Measurements from ENCODE around the gene CNTNAP5.

The CNTNAP5 gene

DNA sequence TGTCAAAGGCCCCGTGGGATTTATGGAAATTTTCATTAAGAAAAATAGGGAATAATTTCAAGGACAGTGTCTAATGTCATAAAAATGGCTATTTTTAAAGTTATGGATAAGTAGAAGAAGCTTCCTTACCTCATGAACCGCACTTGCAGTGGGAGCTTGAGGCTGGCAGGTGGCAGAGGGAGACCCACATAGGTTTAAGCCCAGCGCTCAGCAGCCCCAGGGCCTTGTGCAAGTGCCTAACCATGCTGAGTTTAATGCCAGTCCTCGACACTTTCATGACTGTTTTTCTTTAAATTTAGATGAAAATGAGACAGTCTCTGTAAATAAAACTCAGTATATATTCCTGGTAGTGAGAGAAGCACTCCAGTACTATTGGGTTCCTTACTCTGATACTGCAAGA lies 285.6 kb downstream of the CNTNAP5 start:
- CTCF ChIA-PET: no interaction called here
- H3K27ac ChIP-seq: no peak overlapping the region
- TF ChIP-seq, protein P1, sequence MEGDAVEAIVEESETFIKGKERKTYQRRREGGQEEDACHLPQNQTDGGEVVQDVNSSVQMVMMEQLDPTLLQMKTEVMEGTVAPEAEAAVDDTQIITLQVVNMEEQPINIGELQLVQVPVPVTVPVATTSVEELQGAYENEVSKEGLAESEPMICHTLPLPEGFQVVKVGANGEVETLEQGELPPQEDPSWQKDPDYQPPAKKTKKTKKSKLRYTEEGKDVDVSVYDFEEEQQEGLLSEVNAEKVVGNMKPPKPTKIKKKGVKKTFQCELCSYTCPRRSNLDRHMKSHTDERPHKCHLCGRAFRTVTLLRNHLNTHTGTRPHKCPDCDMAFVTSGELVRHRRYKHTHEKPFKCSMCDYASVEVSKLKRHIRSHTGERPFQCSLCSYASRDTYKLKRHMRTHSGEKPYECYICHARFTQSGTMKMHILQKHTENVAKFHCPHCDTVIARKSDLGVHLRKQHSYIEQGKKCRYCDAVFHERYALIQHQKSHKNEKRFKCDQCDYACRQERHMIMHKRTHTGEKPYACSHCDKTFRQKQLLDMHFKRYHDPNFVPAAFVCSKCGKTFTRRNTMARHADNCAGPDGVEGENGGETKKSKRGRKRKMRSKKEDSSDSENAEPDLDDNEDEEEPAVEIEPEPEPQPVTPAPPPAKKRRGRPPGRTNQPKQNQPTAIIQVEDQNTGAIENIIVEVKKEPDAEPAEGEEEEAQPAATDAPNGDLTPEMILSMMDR (conservative IDR thresholded peaks at IDR 0.05; ENCODE audit: low read depth): no peak
- DNase-seq (ENCODE audit: low spot score): no peak
- POLR2A ChIA-PET (ENCODE audit: low non-redundant PET): no interaction called here

DNA sequence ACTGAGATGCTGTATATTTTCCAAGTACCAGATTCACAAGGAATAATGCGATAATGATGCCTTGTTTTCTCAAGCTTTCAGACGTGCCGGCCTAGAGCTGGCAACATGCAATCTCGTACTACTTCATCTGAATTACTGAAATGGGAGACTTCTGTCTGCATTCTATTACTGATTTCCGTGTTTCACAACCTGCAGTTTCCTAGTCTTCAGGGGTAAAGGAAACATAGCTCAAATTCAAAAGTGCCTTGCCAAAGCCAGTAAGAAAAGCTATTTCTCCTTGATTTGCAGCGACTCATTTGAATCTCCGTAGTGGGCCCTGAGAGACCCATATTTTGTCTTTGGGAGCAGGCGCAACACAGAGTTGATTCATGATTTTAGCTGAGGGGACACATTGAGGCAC lies 289.0 kb downstream of the CNTNAP5 start:
- ChIA-PET CTCF (interaction anchor here (0.7 to 1.1 kb wide), 2 partner anchors 17 to 1130 kb away, joined by 3 read pairs; no protein-coding TSS in a partner anchor), POLR2A (ENCODE audit: low non-redundant PET) (no interaction called here)
- no peak for DNase-seq (ENCODE audit: low spot score)
- TF ChIP-seq, protein P1 (conservative IDR thresholded peaks at IDR 0.05; ENCODE audit: low read depth): no peak
- H3K27ac ChIP-seq: no peak overlapping the region

DNA sequence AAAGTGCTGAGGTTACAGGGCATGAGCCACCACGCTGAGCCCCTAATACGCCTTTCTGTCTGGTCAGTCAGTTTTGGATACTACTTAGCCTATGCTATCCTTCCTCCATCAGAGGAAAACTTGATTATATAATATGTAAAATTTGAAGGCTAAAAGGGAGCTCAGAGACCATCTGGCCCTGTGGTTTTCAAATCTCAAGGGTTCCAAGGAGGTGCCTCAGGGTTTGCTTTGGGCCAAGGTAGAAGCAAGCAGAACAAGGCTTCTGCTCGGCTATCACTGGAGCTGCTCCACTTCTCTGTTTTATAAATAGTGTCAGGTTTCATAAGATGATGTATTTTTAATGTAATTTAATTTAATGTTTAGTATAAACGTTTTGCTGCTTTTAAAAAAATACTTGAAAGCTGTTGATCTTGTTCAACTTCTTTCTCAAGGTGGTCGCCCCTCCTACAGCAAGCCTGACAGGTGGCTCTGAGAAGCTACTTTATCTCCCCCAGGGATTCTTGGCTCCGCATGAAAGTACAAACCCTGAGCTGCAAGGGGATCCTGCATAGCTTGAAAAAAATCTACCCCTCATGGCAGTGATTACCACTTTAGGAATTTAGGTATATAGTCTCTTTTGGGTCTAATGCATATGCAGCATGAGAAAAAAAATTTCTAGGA lies 290.3 kb downstream of the CNTNAP5 start:
- TF ChIP-seq, protein P1 (conservative IDR thresholded peaks at IDR 0.05; ENCODE audit: low read depth): no peak
- POLR2A ChIA-PET (ENCODE audit: low non-redundant PET): no interaction called here
- no peak for DNase-seq (ENCODE audit: low spot score)
- no peak overlapping the region for H3K27ac ChIP-seq
- CTCF ChIA-PET: interaction anchor here (0.8 to 1.1 kb wide), 2 partner anchors 16 to 1006 kb away, joined by 3 read pairs; no protein-coding TSS in a partner anchor

DNA sequence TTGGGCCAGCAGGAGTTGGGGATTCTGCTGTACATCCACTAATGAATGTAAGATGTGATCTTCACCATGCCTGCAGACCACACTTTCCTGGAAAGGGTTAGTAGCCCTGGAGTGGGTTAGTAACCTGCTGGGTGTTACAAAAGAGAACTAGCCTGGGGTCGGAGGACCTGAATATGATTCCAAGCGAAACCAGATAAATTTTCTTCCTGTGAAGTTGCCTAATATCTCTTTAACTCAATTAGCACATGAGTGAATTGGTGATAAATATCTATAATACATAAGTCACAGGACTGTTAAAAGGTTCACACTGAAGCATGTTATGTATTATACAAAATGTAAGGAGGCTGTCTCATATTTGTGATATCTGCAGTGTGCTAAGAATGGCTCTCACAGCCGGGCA lies 291.0 kb downstream of the CNTNAP5 start:
- DNase-seq (ENCODE audit: low spot score): no peak
- H3K27ac ChIP-seq: no peak overlapping the region
- CTCF ChIA-PET: no interaction called here
- POLR2A ChIA-PET (ENCODE audit: low non-redundant PET): no interaction called here
- TF ChIP-seq, protein P1 (conservative IDR thresholded peaks at IDR 0.05; ENCODE audit: low read depth): no peak

DNA sequence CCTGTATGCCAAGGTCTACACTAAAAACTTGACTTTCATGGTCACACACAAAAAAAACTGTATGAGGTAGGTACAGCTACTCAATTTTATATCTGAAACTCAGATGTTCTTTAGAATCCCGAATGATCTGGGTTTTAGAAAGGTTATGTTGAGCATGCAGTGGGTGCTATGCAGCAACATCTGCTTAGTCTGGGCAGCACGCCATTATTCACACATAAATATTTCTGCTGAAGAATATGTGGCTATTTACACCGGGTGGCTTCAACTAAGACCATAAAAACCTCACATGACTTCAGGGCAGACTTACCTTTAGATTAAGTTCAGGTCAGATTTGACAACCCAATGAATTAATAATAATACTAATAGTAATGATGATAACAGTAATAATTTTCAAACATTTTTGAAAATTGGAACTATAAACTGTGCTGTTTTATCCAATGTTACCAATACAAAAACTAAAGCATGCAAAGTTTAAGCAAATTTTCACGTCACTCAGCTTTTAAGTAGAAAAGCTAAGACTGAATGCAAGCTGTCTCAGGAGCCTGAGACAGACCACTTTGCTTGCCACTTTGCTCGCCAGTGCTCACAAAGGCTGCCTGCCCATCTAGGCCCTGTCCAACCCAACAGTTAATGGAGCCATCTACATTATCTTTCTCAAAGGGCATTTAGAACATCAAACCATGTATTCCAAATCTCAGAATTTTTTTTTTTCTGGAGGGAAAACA lies 292.0 kb downstream of the CNTNAP5 start:
- no peak overlapping the region for H3K27ac ChIP-seq
- DNase-seq (ENCODE audit: low spot score): no peak
- CTCF ChIA-PET: no interaction called here
- TF ChIP-seq, protein P1 (conservative IDR thresholded peaks at IDR 0.05; ENCODE audit: low read depth): no peak
- POLR2A ChIA-PET (ENCODE audit: low non-redundant PET): no interaction called here

DNA sequence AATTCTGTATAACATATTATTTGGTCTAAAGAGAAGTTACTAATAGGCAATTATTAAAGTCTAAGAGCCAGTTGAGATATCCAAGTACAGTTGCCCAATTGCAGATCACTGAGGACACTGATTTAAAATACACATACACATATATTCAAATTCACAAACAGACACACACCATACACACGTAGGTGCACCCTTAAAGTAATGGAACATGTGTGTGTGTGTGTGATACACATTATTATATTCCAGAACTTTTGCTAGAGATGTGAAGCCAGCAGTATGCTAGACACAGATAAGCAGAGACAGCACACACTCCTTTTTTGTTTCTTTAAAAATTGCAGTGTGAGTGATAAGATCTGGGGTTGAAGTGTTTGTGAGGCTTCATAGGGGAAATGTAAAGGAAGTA lies 292.5 kb downstream of the CNTNAP5 start:
- no peak overlapping the region for H3K27ac ChIP-seq
- TF ChIP-seq, protein P1 (conservative IDR thresholded peaks at IDR 0.05; ENCODE audit: low read depth): no peak
- no peak for DNase-seq (ENCODE audit: low spot score)
- ChIA-PET POLR2A (ENCODE audit: low non-redundant PET) (no interaction called here), CTCF (no interaction called here)
